GM19455 (cell line): Measurements from ENCODE around the gene LMF1.
"Not testable (repeated sequence)": the region's sequence is repeated elsewhere in the genome, so short reads cannot be mapped to it uniquely, and the experiment has no call there.

Experiments used
- ATAC-seq: cut with Tn5 transposase; IDR thresholded peaks from one replicate; pipeline ENCODE4 v1.9.1; 2021; ENCODE audit not compliant: unreplicated experiment

LMF1 gene

DNA sequence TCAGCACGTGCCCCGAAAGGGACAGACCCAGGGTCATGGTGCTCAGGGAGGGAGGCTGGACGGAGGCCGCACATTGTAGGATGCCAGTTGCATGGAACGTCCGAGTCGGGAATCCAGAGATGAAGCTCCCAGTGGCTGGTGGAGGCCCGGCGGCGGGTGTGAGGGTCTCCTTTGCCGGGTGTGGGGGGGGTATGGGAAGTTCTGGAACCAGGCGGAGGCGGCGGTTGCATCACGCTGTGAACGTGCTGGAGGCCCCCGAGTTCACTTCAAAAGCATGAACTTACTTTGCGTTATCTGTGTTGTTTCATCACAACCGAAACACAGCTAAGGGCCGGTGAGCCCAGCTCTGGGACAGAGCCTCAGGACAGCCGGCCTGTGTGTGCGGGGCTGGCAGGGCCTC lies 96.9 kb downstream of the LMF1 start:
- ATAC-seq, result no peak

DNA sequence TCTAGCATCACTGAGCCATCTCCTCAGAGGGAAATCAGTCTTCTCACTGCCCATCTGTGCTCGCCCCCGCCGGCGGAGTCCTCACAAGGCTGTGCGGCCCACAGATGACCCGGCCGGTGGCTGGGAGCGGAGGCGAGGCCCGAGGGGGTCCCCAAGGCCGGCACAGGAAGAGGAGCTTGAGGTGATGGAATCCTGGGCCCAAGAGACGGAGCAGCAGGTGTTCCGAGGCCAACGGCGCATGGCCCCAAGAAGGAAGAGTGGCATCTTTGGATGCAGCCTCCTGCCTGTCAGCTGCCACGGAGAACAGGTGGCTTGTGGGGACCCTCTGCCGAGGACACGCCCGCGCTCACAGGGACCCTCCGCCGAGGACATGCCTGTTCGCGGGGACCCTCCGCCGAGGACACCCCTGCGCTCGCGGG lies 97.5 kb downstream of the LMF1 start:
- no peak for ATAC-seq

DNA sequence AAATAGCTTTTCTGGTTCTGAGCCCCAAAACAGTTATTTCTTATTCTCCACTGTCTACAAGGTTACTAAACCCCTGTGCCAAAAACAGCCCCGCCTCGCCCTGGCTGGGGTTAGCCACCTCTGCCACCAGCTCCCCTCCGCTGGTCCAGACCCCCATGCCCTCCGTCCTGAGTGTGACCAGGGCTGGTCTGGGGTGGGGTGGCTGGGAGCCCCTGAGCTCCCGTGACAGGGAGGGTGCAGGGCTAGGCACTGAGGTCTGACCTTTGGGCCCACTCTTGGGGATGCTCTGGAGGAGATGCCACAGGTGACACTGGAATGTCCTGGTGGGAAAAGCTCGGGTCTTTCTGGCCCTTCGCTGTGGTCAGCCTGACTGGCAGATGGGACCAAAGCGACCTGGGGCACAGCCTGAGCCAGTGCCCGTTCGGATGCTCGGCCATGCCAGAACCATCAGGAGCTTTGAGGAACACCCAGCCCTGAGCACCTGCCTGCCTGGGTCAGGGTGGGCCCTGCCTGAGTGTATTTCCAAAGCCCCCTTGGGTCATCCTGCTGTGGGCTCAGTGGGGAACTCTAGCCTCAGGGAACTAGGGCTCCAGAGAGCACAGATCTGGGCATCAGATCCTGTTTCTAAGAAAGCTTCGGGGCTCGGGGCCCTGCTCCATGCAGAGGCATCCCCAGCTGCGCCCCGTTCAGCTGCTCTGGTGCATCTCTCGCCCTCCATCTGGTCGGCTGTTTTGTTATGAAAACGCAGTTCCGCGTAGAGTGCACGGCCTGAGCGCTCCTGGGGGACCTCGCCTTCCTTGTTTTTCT lies 98.1 kb downstream of the LMF1 start:
- ATAC-seq, result no peak

DNA sequence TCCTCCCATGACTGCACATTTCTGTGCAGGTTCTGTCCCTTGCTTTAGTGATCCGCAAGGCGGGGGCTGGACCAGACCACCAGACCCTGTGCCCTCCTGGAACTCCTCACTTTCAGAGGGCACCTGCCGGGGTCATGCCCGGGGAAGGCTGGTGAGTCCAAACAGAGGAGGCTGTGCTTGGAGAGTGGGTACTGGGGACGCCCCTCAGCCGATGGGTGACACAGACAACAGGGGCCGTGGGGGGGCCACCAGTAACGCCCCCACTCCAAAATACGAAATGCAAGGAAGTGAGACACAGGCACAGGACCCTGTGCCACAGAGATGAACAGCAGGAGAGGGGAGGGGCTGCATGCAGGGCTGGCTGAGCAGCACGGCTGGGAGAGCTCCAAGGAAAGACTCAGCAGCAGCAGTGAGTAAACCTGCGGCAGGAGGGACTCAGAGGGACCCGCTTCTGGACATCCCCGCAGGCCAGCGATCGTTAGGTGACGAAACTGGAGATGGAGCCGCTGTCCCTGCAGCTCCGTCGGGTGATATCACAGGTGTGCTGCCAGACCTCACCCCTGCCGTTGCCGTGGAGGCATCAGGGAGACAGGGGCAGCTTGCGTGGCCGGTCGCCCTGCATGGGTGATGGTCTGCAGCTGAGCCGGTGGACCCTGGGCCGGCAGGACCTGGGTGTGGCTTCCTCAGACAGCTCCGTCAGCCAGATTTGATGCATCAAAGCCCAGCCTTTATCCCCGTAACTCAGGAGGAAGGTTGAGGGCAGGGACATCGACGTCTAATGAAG lies 99.0 kb downstream of the LMF1 start:
- no peak for ATAC-seq

DNA sequence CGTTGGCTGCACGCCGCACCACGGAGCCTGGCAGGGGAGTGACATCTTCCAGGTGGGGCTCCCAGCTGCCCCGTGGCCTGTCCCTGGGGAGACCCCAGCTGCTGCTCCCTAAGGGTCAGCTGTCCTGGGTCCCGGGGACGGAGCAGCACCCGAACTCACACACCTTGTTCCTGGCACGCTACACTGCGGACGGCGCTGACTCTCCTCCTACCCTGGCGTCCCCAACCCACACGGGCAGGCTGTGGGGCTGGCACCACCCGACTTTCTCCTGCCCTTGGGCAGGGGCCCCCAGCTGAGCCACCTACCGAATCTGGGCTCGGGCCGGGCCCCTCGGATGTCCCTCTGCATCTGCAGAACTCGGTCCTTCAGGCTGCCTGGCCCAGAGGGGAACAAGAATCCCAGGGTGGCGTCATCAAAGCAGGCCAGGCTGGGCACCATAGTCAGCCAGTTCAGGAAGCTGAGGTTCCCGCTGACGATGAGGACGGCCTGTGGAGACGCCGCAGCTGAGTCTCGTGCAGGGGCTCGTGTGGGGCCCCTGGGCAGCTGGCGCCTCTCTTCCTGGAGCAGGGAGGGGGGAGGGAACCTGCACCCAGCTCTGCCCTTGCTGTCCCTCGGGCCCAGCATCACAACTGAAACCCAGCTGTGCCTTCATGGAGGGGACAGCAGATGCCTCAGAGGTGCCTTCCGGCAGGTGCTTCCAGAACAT lies 99.8 kb downstream of the LMF1 start:
- ATAC-seq, result no peak

DNA sequence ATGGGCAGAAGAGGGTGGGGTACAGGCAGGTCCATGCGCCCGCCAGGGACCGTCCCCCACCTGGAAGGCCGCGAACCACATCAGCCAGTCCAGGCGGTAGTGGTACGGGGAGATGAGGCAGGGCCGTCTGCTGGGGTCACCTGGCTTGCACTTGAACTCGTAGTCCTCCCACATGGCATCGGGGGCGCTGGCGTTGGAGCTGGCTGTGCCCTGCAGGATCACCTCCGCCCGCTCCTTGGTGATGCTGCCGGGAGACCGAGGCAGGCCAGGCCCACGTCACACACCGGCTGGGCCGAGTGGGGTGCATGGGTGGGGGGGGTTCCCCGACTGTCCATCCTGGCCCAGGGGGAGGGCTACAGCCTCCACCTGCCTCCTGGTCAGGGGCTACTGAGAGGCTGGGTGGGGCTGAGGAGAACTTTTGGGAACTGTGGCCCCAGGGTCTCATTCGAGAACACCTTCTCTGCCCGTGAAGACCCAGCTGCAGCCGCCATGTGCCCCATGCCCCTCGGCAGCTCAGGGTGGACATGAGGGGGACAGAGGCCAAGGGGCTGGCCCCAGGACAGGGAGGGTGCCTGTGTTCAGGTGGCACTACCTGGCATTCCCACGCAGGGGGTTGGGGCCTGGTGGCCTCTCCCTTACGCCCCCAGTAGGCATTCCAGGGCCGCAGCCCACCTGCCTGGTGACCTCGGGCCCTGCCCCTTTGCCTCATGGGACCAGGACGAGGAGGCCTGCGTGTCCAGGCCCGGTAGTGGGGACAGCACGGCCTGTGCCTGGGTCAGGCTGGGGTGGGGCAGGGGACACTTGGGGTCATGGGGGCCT lies 100.8 kb downstream of the LMF1 start:
- no peak for ATAC-seq

DNA sequence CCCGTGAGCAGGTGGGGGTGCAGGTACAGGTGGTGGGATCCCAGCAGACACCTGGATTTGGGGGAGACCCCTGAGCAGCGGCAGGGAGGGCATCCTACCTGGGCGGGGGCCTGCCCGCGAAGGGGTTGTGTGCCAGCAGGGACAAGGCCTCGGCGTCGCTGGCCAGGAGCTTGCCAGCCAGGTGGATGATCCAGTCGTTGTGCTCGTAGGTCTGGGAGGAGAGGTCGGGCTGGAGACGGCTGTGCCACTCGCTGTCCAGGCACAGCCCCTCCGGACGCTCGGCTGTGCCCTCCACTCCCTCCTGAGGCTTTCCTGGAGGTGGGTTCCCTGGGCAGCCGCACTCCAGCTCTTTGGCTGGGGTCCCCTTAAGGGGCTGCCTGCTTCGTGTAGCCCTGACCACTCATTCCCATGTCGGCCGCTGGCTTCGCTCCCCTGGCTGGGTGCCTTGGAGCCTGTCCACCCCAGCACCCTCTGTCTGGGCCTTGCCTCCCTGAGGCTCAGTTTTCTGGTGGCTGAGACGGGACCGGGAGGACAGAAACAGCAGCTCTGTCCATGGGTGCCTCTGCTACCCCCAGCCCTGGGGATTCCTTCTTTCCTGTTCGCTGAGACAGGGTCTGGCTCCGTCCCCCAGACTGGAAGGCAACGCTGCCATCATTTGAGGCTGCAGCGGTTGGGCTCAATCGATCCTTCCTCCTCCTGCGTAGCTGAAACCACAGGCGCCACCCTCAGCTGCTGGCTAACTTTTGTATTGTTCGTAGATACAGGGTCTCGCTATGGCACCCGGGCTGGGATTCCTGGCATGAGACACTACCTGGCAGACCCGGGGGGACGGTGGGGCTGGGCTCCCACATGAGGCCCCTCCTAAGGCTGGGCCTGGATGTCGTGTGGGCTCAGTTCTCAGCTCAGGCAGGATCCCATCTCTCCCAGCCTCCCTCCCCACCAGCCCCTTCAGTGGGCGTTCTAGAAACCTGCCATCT lies 101.7 kb downstream of the LMF1 start:
- ATAC-seq, result no peak

DNA sequence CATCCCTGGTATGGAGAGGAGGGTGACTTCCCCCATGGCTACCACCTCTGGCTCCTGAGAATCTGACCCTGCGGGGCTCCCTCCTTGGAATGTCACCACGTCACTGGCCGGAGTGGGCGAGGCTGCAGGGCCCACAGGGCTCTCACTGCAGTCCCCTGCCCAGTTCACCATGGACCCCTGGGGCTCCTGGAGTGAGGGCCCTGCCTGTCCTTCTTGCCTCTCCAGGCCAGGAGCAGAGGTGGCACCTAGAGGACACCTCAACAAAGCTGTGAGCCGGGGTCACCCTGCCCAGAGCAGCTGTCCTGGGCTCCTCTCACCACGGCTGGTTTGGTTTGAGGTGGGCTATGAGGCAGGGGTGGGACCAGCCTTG lies 102.4 kb downstream of the LMF1 start:
- ATAC-seq, result no peak

DNA sequence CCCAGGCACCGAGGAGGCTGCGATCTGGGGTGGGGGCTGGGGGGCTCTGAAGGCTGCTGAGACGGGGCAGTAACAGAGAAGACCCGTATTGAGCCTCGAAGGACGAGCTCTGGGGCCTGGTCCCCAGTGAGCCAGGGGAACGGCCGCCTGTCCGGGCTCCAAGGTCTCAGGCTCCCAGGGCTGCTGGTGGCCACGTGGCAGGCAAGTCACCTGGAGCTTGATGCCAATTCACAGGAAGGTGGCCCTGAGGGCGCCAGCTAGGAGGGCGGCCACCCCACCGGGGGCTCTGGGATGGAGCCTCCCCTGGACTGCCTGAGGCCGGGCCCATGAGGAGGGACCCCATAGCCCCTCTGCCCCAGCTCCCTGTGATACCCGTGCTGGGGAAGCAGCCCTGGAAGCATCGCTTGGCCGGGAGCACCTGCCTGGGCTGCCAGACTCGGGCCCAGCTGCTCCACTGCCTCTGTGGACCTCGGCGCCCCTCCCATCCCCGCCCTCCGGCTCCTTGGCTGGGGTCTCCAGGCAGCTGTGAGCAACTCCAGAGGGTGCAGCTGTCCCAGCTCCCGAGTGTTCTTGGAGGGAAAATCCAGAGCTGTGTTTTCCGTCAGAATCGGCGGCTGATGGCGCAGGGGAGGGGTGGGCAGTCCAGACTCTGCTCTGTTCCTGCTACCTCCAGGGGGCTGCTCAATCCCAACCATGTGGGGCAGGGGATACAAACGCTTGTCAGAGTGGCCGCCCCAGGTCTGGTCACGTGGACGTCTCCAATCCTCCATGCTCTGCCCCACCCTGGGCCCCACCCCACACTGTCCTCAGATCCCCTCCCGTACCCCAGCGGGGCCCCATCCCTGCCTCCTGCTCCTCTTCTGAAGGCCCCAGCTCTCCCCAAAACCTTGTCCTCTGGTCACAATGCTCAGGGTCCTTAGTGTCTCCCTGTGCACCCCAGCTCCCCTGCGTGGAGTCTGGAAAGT lies 103.1 kb downstream of the LMF1 start:
- no peak for ATAC-seq

DNA sequence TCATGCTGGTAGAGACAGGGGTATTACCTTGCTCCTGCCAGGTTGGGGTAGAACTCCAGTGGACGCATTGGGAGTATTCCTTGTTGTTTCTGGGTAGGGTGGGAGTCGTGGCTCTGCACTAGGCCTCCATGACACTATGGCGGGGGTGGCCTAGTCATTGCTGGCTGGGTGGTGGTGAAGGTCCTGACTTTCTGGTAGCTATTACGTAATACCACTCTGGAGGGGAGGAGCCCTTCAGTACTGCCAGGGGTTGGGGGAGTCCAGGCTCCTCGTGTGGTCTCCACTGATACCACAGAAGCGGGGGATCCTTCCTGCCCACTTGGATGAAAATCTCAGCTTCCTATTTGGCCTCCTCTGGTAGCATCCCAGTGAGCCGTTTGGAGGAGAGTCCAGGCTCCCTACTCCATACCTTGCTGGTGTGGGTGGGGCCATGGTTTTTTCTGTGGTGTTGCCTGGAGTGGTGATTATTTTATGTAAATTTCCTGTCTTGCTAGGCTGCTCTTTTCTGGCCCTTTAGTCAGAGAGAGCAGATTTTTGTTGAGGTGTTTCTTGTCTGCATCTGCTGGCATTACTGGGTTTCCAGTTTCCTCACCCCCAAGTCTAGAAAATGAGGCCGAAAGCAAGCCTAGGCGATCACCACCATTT lies 104.4 kb downstream of the LMF1 start:
- ATAC-seq, result no peak

DNA sequence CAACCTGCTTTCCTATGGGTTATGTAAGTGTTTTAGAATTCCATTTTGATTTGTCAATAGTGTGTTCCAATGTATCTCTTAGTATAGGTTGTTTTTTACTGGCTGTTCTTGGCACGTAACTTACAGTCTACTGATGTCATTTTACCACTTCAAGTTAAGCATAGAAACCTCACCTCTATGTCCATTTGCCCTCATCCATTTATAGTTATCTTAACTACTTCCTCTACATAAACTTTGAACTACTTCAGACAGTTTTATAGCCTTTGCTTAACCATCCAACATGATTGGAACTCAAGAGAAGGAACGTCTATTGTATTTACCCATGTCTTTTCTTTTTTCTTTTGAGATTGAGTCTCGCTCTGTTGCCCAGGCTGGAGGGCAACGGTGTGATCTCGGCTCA lies 105.8 kb downstream of the LMF1 start:
- no peak for ATAC-seq

DNA sequence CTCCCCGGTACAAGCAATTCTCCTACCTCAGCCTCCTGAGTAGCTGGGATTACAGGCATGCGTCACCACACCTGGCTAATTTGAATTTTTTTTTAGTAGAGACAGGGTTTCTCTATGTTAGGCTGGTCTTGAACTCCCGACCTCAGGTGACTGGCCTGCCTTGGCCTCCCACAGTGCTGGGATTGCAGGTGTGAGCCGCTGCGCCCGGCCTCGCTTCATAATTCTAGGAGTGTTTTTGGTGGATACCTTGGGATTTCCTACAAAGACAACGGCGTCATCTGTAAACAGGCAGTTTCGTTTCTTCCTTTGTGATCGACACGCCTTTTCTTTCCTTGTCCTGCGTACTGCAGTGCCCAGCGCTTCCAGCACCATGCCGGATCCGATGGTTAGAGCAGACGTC lies 109.3 kb downstream of the LMF1 start:
- ATAC-seq, result no peak

DNA sequence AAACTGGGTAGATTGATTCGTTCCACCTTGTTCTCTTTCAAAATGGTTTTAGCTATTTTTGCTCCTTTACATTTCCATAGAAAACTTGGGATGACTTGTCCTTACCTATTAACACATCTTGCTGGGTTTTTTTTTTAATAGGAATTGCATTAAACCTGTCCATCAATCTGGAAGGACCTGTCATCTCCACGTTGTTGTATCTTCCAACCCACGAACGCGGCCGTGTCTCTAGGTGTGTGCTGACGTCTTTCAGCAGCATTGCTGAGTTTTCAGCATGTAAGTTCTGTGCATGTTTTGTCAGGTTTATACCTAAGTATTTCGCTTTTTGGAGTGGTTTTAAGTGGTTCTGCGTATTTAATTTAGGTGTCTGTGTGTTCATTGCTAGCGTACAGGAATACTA lies 109.9 kb downstream of the LMF1 start:
- ATAC-seq, result no peak

DNA sequence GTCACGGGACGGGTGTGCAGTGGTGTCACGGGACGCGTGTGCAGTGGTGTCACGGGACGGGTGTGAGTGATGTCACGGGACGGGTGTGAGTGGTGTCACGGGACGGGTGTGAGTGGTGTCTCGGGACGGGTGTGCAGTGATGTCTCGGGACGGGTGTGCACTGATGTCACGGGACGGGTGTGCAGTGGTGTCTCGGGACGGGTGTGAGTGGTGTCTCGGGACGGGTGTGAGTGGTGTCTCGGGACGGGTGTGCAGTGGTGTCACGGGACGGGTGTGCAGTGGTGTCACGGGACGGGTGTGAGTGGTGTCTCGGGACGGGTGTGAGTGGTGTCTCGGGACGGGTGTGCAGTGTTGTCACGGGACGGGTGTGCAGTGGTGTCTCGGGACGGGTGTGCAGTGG lies 111.8 kb downstream of the LMF1 start:
- not testable (repeated sequence) for ATAC-seq

DNA sequence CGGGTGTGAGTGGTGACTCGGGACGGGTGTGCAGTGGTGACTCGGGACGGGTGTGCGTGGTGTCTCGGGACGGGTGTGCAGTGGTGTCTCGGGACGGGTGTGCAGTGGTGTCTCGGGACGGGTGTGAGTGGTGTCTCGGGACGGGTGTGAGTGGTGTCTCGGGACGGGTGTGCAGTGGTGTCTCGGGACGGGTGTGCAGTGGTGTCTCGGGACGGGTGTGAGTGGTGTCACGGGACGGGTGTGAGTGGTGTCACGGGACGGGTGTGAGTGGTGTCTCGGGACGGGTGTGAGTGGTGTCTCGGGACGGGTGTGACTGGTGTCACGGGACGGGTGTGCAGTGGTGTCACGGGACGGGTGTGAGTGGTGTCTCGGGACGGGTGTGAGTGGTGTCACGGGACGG lies 112.3 kb downstream of the LMF1 start:
- not testable (repeated sequence) for ATAC-seq

DNA sequence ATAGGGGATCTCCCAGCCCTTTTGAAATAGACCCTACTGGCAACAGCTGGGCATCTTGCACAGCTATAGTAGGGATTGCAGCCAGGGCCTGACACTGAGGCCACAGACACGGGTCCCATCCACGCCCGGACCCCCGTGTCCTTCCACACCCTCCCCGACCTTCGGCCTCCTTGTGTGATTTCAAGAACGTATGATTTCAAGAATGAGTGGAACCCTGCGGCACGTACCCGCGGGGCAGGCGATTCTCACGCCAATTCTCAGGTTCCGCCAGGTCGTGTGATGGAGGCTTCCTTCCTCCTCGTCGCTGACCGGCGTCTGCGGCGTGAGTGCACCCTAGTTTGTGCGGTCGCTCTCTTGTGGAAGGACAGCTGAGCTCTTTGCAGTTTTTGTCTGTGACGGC lies 114.0 kb downstream of the LMF1 start:
- no peak for ATAC-seq

DNA sequence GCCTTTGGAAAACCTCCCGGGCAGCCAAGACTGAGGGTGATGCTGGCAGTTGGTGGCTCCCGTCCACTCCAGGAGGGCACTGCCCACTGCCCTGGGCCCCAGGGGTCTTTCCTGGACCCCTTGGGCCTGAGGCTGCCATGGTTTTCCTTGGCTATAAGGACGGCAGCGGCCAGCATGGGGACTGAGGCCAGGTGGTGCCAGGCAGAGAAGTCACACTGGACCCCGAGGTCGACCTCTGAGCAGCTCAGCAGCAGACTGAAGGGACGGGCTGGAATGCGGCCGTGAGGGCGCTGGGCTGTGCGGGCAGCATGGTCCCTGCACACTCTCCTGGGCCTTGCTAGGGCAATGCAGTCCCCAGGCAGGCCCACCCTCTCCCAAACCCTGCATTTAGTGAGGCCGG lies 114.7 kb downstream of the LMF1 start:
- no peak for ATAC-seq

DNA sequence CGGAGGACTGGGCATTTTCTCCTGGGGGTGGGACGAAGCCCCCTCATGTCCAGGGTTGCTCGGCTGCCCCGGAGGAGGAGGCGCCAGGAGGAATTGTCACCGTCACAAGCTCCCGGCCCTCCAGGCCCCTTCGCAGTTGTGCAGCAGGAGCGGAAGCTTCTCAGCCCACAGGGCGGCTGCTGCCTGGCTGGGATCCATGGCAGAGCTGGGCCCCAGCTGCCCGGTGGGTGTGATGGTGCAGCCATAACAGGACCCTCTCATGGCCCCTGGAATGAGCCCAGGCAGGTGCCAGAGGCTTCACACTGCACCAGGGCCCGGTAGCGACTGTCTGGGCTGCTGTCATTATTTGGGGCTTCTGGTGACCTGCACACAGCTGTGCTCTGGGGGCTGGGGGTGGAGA lies 115.3 kb downstream of the LMF1 start:
- no peak for ATAC-seq
